AG09309 (cell line): Measurements from ENCODE around the gene SERINC3.

Experiments used
- DNase-seq: peaks from one replicate; pipeline ENCODE4 v3.0.0-alpha.2; 2010; ENCODE audit warnings: low read depth
- H3K4me3 ChIP-seq: 2 replicates; pipeline ENCODE4 v1.5.1; 2011; ENCODE audit warnings: mild to moderate bottlenecking, low read depth, low read length, moderate library complexity; ENCODE audit not compliant: control insufficient read depth
- TF ChIP-seq, protein P1 (sequence below): IDR thresholded peaks from 2 replicates; pipeline ENCODE4 v1.5.1; 2011; ENCODE audit warnings: mild to moderate bottlenecking, low read depth, low read length, inconsistent platforms; ENCODE audit not compliant: insufficient read depth, control insufficient read depth; ENCODE audit errors: missing control alignments

The SERINC3 gene

DNA sequence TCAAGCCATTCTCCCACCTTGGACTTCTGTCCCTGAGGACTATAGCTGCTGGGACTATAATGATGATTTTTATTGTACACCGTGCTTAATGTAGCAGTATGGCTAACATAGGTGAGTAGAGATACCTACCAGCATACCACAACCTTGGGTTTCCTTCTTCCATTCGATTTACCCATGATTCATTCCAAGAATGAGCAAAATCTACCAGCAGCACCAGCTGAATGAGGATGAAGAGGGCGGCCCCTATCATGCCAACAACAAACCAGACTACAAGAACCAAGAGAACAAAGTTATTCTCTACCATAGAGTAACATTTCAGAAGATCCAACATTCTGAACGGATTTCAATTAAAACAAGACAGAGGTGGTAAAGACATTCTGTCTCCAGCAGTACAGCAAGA, 12.1 kb downstream of the SERINC3 start:
- TF ChIP-seq, protein P1, sequence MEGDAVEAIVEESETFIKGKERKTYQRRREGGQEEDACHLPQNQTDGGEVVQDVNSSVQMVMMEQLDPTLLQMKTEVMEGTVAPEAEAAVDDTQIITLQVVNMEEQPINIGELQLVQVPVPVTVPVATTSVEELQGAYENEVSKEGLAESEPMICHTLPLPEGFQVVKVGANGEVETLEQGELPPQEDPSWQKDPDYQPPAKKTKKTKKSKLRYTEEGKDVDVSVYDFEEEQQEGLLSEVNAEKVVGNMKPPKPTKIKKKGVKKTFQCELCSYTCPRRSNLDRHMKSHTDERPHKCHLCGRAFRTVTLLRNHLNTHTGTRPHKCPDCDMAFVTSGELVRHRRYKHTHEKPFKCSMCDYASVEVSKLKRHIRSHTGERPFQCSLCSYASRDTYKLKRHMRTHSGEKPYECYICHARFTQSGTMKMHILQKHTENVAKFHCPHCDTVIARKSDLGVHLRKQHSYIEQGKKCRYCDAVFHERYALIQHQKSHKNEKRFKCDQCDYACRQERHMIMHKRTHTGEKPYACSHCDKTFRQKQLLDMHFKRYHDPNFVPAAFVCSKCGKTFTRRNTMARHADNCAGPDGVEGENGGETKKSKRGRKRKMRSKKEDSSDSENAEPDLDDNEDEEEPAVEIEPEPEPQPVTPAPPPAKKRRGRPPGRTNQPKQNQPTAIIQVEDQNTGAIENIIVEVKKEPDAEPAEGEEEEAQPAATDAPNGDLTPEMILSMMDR, result no peak

DNA sequence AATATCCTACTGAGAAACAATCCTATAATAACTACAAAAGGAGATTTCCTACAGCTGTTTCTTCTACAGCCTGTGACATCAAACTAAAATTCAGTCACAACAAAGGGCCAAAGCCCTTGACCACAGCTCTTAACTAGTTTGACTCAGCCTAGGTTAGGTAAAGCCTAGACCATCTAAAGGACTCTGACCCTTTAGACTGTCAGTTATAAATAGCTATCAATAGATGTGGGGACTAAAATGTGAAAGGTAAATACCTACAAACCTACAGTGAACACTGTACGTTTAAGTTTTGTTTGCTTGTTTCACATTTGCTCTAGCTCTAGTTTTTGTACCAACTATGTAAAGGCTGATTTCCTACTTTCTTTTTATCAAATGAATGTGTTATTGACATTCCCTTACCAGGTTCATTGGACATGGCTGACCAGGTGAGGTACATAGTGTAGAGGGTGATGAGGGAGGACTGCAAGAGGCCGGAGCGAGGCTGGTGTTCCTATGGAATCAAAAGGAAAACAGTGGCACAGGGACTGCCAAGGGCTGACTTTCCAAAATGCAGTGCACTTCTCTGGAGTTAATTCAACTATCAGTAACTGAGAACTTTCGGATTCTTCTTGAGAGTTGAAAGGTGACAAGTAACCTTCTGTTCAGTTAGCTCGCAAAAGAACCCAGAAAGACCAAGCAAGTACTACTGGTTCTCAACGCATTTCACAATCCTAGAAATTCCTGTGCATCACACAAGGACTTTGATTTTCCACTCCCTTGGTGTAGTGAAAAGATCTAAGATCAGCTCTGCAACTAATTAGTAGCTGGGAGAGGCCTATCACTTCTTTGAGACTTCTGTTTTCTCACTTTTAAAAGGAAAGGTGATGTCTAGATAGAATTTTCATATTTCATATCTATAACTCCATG, 17.2 kb downstream of the SERINC3 start:
- no peak overlapping the region for H3K4me3 ChIP-seq
- DNase-seq, result no peak
- TF ChIP-seq, protein P1, result no peak

More for the DNA sequence above, 12.1 kb downstream of the SERINC3 start:
- no peak for DNase-seq
- no peak overlapping the region for H3K4me3 ChIP-seq

DNA sequence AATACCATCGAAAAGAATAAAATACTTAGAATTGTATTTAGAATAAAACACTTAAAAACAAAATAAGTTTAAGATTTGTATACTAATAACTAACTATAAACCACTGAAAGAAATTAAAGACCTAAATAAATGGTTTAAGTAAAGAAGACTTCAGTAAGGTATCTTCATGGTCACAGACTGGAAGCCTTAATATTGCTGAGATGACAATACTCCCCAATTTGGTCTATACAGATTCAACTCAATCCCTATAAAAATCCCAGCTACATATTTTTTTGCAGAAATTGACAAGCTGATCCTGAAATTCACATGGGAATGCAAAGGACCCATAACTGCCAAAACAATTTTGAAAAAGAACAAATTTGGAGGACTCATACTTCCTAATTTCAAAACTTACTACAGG, 18.9 kb downstream of the SERINC3 start:
- no peak for DNase-seq
- H3K4me3 ChIP-seq, result no peak overlapping the region
- TF ChIP-seq, protein P1, result no peak

DNA sequence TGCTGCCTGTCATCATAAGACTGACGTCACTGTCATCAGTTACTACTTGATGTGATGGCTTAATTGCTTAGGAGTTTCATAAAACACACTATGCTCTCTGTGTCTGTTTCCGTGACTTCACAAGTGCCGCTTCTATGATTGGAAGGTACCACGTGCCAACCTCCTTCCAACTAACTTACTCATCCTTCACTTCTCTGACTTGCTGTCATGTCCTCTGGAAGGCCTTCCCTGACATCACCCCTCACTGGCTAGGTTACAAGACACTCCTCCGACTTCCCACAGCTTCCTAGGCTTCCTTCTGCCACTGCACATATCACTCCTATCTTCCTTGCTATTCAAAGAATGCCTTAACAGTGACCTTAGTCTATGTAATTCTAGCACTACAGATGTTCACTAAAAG, 20.4 kb downstream of the SERINC3 start:
- TF ChIP-seq, protein P1, result no peak
- DNase-seq, result peak; percentile 42
- no peak overlapping the region for H3K4me3 ChIP-seq

DNA sequence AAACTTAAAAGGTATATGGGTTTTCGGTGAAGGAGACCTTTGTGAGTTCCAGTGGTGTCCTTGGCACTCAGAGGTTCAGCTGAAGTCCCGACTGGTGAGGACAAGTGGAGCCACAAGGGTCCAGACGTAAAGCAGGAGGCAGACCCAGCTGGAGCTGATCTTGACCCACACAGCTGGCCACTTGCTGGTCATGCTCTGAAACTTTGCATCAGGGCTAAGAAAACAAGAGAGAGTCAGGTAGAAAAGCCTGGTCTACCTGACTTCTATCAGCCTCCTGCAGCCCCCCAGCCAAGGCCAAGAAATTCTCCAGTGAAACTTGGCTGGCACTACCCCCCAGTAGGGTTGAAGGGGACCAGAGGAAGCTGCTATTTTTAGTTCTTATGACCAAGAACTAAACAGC, 21.6 kb downstream of the SERINC3 start:
- TF ChIP-seq, protein P1, result no peak
- DNase-seq, result no peak
- H3K4me3 ChIP-seq, result no peak overlapping the region

DNA sequence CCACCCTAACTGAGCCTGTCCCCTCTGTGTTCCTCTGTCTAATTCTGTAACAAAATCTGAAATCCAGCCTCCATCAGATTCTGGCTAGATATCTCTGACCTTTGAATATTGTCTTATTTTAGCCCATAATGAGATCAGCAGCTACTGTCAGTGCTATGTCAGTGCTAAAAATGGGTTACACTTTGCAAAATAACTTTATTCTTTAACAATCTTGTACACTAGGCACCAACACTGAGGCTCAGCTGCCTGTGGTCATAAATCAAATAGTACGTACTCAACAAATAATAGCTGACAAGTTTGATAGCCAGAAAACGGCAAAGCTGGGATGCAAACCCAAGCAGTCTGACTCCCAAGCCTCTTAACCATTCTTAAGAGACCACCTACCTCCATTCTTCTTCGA, 24.1 kb downstream of the SERINC3 start:
- no peak for DNase-seq
- TF ChIP-seq, protein P1, result no peak
- H3K4me3 ChIP-seq, result no peak overlapping the region
